Measurements from ENCODE around the gene NCS1.

The NCS1 gene

DNA sequence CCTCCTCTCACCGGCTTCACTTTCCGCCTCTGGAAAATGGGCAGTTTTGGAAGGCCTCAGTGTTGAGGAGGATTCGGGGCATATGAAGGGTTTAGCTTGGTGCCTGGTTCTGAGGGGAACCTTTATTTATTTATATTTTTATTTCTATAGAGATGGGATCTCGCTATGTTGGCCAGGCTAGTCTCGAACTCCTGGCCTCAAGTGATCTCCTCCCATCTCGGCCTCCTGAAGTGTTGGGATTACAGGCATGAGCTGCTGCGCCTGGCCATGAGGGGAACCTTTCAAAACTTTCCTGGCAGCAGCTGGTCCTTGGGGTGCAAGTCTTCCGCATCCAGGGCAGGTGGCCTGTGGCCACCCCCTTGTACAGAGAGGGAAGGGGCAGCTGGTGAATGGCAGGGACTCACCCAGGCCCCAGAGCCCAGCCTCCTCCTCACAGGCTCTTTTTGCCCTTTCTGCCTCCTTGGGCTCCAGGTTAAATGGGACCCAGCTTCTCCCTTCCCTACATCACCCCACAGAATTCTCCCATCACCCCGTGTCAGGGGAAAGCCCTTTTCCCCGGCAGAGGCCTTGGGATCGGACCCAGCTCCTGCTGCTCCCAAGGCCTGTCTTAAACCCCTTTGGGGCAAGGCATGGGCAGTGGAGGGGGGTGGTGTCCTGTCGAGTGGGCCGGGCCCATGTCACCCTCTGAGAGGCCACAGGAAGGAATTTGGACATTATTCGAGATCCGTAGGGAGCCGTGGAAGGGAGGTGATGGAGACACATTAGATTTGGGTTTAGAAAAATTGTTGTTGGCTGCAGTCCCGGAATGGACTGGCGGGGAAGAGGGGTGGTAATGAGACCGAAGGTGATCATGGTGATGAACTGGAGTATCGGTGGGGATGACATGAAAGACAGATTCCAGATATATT lies 5.9 kb downstream of the NCS1 start:
- DNase-seq, result no peak

DNA sequence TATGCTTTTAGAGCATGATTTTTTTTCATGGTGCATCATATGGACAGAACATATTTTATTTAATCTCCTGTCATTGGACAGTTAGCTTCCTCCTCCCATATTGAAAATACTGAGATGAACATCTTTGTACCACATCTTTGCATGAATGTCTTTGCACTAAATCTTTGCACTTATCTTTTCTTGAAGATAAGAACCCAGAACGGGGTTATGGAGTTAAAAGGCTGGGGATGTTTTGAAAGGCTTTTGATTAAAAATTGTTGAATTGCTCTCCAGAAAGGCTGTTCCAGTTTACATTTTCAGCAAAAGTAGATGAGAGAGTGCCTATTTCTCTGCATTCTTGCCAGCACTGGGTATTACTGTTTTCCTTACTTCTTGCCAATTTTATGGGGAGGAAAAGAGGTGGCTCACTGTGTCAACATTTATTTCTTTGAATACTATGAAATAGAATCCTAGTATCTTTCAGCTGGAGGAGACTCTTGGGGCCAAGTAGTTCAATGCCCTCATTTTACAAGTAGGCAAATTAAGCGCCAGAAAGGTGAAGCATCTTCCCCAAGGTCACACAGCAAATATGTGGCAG lies 7.2 kb downstream of the NCS1 start:
- DNase-seq, result no peak

DNA sequence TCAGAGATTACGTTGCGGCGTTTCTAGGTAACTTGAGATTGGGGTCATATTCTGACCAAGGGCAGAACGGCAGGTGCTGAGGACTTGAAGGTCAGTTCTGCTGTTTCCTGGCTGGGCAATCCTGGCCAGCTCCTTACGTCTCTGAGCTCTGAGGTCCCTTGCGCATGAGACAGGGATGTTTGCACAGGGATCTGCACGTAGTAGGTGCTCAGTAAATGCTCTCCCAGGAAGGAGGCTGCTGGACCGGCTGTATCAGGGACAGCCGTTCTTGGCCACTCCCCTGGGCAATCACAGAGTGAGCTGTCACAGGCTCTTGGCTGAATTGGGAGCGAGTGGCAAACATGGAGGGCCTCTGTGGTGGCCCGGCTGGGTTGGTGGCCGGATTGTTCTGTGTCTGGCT lies 8.3 kb downstream of the NCS1 start:
- no peak for DNase-seq

DNA sequence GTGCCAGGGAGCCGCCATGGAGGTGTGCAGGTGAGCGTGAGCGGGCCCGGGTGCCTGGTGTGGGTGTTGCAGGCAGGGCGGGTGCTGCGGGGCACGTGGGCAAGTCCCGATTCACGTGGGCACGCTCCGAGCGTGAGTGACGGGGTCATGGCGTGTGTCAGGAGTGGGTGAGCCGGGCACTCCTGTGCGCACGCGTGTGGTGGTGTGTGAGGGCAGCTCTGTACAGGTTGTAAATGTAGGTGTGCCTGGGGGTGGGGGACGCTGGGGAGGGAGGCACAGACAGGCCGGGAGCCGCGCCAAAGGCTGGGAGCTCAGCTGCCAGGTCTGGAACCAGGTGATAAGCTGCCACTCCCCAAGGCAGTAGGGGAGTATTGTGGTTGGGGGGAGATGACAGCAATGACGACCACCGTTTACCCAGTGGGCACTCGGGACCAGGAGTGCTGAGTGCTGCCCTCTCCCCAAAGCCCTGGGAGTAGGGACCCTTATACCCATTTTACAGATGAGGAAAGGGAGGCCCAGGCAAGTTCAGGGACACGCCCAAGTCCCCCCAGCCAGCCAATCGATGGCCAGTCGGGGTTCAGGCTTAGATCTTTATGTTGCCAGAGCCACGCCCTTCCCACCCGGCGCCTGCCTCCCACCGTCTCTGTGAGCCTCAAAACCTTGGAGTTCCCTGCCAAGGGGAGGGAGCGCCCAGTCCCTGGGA lies 9.6 kb downstream of the NCS1 start:
- DNase-seq, result no peak

DNA sequence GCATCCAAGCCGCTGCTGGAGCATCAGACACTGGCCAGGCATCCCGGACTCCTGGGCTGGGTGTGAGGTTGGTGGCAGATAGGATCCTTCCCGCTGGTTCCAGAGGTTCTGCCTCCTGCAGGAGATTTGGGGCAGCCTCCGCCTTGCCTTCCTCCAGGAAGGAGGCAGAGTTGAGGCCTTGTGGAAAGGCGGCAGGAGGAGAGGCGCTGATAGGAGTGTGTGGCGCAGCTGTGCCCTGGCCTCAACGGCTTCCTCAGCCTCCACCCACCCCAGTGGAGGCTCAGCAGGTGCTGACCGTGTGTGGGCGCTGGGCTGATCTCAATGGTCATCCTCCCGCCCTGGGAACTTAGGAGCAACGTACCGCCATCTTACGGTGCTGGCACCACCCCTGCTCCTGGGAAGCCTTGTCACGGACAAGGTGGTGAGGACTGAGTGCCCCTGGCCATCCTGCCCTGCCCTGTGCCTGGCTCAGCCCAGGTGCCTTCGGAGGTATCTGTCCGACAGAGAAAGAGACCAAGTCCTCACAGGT lies 10.2 kb downstream of the NCS1 start:
- DNase-seq, result no peak

DNA sequence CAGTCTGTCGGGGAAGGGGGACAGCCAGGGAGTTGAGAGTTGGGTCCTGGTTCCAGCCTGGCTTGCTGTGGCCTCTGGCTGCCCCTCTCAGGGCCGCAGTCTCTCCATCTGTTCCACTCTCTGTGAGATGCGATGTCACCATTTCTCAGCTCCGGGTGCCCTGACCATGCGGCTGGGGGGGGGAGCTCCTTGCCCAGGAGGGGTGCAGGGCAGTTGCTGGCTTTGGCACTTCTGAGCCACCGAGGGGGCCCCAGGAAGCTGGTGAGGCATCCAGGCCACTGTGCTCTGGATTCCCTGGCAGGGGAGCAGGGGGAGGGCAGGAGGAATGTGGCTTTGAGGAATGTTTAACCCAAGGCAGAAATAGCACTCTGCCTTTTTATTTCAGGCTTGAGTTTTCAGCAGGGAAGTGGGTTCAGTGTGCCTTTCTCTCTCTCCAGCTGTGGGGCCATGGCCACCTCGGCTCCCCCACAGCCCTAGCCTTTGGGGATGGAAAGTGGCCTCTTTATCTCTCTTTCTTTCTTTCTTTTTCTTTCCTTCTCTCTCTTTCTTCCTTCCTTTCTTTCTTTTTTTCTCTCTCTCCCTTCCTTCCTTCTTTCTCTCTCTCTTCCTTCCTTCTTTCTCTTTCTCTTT lies 11.0 kb downstream of the NCS1 start:
- no peak for DNase-seq

DNA sequence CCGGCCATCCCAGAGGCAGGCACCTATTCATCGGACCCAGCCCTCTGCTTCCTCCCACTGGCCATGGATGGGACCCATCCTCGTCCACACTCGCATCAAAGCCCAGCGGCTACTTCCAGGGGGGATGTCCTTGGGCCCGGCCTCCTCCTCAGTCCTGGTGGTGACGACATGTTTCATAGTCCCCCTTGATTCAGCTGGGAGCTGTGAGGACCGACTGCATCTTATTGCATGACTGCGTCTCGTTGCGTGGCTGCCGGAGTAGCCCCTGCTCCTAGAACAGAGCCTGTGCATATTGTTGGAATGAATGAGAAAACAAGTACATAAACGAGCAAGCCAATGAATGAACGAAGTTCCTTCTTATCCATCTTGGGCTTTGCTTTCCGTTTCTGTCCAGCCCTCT lies 12.8 kb downstream of the NCS1 start:
- DNase-seq, result no peak

DNA sequence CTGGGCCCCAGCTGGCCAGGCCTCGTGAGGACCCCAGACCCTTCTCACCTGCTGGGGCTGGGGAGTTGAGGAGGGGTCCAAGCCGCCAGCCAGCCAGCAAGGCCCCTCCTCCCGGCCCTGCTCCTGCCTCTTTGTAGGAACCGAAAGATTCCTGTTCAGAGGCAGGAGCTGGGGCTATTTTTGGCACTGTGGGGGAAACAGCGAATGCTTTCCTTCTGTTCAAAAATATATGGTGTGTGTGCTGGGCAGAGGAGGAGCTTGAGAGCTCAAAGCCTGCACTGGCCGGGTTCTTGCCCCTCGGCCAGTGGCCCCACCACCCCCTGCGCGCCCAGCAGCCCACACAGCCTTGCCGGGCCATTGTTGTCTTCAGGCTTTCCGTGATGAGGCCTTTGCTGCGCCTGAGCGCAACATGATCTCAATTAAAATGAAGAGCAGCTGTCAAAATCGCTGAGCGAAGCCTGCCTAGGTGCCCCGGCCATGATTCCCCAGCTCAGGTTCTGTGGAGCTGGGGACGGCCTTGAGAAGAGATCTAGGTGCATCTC lies 13.4 kb downstream of the NCS1 start:
- no peak for DNase-seq

DNA sequence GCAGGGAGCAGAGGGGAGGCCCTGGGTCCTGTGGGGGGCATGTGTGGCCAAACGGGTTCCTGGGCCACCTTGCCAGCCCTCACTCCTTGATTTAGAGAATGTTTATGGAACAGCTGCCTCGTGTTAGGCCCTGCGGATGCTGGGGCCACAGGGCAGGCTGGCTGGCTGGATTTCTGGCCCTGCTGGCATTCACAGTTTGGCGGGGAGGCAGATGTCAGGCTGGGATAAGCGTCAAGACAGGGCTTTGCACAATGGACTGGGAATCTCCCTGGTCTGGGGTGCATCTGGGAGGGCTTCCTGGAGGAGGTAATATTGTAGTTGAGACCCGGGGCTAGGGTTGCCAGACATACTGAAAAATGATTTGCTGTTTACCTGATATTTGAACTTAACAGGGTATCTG lies 13.8 kb downstream of the NCS1 start:
- DNase-seq, result no peak

DNA sequence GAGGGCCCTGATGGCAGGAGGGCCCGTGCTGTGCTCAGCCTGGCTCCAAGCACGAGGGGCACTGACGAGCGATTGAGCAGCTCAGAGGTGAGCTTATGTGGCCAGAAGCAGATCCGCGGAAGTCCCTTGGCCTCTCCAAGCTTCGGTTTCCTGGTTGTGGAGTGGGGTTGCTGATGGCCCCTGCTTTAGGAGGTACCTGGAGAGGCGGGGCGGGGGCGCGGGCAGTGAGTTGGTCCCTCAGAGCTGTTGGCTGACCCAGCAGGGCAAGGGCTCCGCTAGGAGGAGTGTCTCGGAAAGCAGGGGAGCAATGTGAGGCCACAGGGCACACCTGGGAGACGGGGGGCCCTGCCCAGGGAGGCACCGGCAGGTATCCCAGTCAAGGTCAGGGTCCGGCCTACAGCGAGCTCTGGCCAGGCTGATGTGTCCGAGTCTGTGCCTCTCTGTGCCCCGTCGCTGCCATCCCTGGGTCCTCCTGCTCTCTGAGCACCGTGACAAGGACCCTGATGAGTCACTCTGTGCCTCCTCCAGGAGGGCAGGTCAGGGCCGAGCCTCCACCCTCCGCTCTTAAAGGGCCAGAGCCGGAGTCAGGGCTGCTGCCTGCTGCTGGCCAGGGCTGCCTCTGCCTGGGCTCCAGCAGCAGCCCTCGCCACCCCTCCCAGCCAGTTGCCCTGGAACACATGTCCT lies 14.8 kb downstream of the NCS1 start:
- no peak for DNase-seq

DNA sequence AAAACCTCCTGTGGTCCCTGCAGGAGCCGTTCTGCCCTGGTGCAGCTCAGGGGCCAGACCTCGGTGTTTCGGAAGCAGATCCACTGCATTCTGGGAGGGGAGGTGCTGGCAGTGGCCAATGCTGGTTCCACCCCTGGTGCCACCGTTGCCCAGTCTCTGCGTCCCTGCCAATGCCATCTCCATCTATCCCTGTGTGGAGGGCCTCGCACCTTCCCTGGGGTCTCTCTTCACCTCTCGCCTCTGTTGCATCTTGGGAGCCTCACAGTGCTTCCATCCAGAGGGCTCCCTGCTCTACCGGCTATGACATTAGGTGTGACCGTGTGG lies 15.3 kb downstream of the NCS1 start:
- no peak for DNase-seq

DNA sequence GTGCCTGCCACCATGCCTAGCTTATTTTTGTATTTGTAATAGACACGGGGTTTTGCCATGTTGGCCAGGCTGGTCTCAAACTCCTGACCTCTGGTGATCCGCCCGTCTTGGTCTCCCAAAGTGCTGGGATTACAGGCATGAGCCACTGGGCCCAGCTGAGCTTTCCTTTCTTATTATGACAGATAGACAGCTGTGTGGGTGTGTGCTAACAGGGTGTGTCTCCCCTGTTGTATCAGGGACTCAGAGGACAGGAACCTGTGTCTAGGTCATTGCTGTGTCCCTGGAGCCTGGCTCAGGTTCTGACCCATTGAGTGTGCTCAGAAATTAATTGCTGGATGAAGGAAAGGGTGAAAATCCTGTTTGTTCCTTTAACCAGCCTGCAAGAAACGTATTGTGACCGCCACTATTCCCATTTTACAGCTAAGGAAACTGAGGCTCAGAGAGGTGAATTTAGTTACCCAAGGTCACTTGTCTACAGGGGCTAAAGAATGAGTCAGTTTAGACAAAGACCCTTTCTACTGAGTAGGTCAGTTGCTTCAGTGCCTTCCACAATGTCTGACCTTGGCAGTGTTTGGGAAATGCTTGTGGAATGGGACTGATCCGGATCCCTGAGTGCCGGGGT lies 16.8 kb downstream of the NCS1 start:
- DNase-seq, result no peak

DNA sequence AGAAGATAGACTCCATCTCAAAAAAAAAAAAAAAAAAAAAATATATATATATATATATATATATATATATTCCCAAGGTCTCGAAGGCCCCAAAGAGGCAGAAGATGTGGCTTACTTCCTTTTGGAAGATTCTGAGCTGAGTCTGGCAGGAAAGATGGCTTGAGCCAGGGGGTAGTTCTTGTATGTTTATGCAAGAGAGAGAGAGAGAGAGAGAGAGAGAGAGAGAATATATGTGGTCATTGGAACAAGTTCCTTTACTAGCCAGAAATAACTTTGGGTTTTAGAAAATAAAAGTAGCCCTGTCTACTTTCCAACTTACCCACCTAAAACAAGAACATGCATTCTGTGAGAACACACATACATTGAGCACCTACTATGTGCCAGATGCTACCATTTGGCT lies 17.6 kb downstream of the NCS1 start:
- no peak for DNase-seq

DNA sequence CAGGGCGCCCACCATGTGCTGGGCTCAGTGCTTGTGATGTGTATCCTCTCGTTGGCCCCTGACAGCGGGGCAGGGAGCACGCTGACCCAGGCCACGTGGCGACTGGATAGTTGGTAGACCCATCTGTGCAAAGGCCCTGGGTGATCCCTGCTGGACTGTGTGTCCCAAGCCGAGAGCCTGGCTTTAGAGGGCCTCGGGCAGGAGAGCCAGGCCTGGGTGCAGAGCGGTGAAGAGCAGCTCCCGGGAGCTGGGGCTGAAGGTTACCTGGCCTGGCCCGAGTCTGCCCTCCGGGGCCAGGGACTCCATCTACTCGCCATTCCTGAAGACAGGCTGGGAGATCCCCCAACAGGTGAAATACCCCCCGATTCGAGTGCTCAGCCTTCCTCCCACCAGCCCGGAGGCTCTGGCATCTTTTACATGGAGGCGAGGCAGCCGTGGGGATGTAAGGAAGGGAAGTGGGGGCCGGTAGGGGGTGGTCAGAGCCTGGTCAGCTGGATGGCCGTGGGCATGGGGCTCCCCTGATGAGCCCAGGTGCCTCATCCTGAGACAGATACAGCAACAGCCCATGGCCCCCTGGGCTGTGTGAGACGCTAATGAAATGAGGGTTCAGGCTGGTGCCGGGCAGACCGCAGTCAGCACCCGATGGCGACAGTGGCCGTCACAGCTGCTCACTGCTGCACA lies 19.0 kb downstream of the NCS1 start:
- DNase-seq, result no peak

DNA sequence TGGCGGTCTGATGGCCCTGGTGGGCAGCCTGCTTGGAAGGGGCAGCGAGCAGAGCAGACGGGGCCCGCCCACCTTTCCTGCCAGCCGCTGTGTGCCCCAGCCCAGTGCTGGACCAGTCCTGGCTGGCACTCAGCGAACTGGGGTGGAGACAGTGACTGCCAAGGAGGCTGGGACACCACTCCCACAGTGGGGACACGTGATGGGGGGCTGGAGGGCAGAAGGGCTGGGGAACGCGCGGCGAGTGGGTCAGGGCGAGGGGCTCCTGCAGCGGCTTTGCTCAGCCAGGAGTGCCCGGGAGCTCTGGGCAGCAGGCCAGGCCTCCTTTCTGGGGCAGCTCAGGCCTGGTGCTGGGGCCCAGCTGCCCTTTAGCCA lies 19.5 kb downstream of the NCS1 start:
- no peak for DNase-seq

DNA sequence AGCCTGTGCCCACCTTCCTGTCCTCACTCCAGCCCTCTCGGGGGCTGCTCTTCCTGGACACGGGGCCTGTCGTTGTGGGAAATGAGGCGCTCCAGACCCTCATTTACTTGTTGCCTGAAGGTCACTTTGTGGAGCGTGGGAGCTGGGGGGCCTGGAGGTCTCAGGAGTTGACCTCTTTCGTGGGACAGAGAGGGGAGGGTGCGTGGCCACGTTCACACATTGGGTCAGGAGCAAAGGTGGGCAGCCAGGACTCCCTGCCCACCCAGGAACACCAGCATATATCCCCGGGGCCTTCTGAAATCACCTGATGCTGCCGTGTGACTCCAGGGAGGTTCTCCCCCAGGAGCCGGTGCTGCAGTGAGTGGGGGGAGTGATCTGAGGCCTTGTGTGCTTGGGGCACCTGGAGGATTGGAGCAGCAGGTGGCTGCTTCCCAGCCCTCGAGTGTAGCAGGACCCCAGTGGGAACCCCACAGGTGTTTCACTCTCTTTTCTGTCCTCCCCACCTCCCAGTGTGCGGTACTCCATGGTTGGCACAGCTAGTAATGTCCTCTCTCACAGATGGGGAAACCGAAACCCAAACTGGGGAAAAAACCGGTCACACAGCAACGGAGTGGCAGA lies 20.3 kb downstream of the NCS1 start:
- no peak for DNase-seq

DNA sequence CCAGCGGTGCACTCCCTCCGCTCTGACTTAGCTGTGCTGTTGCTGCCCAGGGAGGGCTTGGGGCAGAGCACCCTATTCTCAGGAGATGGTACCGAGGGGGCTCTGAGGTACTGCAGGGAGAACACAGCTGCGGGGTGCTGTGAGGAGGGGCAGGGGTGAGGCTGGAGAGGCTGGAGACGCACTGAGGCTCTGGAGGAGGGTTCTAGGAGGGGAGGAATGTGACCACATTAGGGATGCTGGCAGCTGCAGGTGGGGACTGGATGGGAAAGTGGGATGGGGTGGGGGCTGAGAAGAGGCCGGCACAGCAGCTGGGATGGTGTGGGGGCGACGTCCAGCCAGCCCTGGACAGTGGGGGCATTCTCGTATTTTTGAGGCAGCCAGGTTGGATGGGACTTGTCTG lies 20.9 kb downstream of the NCS1 start:
- DNase-seq, result no peak

DNA sequence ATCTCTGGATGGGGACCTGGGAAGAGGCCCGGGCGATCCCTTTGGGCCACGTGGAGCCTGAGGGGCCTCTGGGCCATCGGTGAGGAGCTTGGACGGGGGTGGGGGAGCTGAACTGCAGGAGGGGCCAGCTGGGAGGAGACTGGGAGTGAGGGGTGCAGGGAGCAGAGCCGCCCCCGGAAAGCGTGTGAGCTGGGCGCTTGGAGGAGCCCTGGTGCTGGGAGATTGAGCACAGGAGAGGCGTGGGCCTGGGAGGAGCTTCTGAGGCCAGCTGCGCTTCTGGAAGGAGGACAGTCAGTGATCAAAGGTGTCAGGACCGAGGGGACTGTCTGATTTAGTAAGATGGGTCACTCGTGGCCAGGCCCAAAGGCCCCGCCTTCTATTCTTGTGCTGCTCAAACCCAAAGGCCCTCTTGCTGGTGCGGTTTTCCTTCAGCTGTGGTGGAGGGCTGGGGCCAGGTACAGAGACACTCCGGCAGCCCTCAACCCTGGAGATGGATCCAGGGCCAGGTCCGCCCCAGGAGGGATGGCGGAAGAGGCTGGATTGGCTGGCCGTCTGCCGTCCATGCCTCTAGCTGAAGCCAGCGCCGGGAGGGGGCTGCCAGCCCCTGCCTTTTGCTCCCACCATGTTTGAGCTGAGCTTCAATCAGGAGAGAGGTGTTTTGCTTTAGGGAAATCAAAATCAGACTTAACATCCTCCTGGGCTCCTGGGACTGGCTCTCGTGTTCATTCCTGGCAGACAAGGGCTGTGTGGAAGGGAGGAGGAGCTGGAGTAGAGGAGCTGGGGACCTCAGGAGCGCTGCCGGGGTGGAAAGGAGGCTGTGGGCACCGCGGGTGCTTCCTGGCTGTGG lies 21.6 kb downstream of the NCS1 start:
- no peak for DNase-seq

DNA sequence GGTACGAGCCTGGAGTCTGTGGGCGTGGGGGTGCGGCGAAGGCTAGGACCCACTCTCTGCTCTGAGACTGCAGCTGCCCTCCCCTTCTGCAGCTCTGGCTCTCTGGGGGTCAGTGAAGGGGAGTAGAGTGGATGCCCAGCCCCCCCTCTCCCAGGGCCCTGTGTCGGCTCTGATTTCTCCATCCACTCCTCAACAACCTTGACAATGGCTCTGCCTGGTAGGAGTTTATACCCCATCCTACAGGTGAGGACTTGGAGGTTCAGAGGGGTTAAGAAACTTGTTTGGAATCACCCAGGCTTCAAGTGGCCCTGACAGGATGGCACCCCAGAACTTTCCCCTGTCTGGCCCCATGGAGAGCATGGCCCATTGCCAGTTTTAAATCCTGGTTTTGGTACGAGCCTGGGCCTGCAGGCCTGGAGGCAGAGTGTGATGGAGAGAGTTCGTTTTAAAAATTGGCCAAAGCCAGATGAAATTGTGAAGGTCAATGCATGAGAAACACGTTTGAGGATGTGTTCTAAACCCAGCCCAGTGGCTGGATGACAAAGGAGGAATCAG lies 22.3 kb downstream of the NCS1 start:
- DNase-seq, result no peak

DNA sequence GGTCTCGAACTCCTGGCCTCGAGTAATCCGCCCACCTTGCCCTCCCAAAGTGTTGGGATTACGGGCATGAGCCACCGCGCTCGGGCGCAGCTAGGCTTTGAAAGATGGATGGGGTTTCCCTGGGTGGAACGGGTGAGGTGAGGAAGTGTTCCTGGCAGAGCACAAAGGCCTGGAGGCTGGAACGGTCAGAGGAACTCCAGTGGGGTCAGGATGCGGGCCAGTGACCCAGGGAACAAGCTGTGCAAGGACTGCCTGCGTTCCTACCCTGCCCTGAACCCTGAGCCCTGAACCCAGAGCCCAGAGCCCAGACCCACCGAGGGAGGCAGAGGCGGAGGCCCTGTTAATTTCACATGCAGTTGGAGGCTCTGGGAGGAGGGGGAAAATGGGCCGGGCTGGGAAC lies 23.4 kb downstream of the NCS1 start:
- DNase-seq, result no peak

All from stimulated activated CD4-positive, alpha-beta T cell treated with anti-CD3 and anti-CD28 coated beads, Interleukin-1b, Interleukin-23, amount 100 ng/mL, for 48 hours (primary cell).